Measurements from ENCODE around the gene XPO1.

DNA sequence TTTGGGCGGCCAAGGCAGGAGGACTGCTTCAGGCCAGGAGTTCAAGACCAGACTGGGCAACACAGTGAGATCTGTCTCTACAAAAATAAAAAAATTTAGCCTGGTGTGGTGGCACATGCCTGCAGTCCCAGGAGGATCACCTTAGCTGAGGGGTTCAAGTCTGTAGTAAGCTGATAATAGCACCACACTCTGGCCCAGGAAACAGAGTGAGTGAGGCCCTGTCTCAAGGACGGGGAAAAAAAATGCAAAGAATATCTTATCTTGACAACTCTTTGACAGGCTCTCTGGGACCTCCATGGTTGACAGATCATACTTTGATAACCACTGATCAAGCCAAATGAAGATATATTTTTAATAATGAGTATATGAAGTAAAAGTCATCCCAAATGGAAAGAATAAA is 89.9 kb downstream of the XPO1 start:
- TF ChIP-seq, protein P1, sequence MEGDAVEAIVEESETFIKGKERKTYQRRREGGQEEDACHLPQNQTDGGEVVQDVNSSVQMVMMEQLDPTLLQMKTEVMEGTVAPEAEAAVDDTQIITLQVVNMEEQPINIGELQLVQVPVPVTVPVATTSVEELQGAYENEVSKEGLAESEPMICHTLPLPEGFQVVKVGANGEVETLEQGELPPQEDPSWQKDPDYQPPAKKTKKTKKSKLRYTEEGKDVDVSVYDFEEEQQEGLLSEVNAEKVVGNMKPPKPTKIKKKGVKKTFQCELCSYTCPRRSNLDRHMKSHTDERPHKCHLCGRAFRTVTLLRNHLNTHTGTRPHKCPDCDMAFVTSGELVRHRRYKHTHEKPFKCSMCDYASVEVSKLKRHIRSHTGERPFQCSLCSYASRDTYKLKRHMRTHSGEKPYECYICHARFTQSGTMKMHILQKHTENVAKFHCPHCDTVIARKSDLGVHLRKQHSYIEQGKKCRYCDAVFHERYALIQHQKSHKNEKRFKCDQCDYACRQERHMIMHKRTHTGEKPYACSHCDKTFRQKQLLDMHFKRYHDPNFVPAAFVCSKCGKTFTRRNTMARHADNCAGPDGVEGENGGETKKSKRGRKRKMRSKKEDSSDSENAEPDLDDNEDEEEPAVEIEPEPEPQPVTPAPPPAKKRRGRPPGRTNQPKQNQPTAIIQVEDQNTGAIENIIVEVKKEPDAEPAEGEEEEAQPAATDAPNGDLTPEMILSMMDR (IDR thresholded peaks at IDR 0.05) = no peak
- TF ChIP-seq POLR2A (IDR thresholded peaks at IDR 0.05) = no peak
